DMS114 treated with DMSO at 0.1 percent for 48 hours (cell line): ENCODE results near the gene SPACA5.
"Not testable (repeated sequence)": the region's sequence is repeated elsewhere in the genome, so short reads cannot be mapped to it uniquely, and the experiment has no call there.

Source experiments
- DNase-seq: peaks from one replicate; lab custom pipeline; 2025; ENCODE audit not compliant: unreplicated experiment; lab: John Stamatoyannopoulos, UW

The SPACA5 gene

DNA sequence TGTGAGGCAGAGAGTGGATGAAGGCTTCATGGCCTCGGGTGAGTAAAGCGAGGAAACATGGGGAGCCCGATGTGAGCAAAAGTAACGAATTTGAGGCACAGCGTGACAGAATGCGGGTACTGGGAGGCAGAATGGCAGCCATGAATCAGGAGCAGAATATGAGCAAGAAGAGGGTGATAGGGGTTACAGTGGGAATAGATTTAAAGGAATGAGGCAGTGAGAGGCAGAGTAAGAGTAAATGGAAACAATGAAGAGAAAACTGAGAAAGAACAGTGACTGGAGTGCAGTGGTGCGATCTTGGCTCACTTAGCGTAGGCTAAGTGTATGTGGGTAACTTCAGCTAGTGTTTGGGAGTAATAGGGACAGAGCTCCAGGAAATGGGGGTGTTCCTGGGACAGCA lies at the start of gene SPACA5:
Gene SPACA5, plus strand, starts transcription at position 301 of the 400 bp plus-strand sequence. CDS start 815 bp downstream, outside the sequence.
- not testable (repeated sequence) for DNase-seq

DNA sequence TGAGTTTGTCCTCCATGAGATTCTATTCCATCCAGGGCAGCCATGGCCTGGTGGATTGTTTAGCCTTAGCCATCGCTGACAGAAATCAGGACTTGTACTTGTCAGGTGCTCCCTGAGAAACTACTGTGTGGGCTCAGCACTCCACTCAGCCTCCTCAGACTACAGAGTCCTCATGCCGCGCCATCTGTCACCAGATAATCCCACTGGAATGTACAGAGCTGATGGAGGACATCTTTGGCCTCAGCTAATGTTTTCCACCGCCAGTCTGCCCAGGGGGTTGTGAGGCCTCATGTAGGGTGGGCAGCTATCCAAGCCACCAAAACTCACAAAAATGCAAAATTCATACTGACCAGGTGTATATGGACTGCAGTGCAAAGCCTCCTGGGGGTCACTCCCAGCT lies 48.6 kb upstream of the SPACA5 start:
- DNase-seq, result not testable (repeated sequence)

DNA sequence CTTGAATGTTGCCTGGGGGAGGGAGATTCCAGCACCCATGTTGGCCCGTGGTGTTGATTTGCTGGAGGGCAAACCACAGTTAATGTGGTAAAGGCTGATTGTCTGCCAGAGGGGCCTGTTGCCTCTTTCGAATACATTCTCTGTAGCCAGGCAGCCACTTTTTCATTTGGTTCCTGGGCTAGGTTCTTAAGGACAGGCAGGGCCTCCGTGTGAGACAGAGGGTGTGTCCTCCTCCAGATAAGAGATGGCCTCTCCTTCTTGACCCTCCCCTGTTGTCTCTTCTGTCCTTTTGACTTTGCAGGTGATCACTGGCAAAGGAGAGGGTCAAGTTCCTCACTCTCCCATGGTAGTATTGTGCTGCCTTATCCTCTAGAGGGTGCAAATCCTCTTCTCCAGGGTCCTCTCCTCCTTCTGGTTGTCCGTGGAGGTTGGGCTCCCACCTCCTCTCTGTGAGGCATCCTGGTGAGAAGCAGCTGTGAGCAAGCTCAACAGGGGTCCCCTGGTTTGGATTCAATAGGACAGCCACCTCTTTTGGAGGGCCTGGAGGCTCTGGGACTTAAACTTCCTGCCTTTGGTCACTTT lies 47.9 kb upstream of the SPACA5 start:
- DNase-seq, result no peak

DNA sequence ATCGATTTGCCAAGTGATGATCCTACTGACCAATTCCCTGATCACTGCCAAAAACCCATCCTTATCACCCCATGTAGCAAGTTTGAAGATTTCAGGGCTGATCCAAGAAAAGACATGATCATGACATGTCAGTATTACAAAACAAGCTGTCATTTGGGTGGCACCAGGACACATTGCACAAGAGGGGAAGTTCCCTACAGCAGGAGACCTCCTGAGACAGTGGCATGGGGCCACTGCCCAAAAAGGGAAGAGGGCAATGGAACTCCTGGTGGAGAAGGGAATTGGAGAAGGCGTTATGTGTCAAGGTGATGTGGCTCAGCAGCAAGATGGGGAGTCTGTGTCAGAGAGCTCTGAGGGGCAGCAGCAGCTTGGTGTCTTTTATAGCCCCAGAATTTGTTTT lies 46.4 kb upstream of the SPACA5 start:
- DNase-seq, result no peak

DNA sequence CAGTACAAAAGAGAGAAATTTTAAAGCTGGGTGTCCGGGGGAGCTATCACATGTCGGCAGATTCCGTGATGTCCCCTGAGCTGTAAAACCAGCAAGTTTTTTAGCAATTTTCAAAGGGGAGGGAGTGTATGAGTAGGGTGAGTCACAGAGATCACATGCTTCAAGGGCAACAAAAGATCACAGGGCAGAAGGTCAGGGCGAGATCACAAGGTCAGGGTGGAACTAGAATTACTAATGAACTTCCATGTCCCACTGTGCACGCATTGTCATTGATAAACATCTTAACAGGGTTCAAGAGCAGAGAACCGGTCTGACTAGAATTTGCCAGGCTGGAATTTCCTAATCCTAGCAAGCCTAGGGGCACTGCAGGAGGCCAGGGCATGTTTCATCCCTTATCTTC lies 45.0 kb upstream of the SPACA5 start:
- DNase-seq, result not testable (repeated sequence)

DNA sequence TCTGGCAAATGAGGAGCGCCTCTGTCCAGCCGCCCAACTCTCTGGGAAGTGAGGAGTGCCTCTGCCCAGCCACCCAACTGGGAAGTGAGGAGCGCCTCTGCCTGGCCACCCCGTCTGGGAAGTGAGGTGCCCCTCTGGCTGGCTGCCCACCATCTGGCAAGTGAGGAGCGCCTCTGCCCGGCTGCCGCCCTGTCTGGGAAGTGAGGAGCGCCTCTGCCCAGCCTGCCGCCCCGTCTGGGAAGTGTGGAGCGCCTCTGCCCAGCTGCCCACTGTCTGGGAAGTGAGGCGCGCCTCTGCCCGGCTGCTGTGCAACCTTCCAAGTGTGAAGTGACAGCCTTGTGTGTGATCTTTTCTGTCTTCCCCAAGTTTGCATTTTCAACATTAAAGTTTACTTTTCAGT lies 41.3 kb upstream of the SPACA5 start:
- DNase-seq, result not testable (repeated sequence)

DNA sequence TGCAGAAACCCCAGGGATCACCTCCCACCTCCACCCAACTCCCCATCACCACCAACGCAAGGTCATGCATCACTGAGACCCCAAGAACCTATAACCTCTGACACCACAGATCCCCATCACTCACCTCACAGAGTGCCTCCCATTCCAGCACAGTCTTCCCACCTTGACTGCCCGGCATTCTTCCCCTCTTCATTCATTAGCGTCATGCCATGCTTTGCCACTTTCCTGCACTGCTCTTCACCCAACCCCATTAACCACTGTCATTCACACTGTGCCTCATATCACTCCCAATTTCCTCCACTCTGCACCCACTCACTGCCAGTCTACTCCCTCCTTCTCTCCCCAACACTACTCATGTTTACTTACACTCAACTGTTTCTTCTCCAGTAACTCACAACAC lies 33.6 kb upstream of the SPACA5 start:
- no peak for DNase-seq

DNA sequence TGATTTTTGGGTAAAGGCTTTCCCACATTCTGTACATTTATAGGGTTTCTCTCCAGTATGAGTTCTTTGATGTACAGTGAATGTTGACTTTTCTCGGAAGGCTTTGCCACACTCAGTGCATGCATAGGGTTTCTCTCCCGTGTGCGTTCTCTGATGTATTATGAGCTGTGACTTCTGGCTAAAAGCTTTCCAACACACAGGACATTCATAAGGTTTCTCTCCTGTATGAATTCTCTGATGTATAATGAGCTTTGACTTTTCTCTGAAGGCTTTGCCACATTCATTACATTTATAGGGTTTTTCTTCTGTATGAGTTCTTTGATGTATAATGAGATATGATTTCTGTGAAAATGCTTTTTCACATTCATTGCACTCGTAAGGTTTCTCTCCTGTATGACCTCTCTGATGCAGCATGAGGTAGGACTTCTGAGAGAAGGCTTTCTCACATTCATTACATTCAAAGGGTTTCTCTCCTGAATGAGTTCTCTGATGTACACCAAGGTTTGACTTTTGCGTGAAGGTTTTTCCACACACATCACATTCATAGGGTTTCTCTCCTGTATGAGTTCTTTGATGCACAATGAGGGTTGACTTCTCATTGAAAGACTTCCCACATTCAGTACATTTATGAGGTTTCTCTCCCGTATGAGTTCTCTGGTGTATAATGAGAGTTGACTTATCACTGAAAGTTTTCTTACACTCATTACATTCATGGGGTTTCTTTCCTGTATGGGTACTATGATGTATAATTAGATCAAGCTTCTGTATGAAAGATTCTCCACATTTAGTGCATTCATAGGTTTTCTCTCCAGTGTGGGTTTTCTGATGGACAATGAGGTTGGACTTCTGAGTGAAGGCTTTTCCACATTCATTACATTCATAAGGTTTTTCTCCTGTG lies 30.3 kb upstream of the SPACA5 start:
- DNase-seq, result no peak

DNA sequence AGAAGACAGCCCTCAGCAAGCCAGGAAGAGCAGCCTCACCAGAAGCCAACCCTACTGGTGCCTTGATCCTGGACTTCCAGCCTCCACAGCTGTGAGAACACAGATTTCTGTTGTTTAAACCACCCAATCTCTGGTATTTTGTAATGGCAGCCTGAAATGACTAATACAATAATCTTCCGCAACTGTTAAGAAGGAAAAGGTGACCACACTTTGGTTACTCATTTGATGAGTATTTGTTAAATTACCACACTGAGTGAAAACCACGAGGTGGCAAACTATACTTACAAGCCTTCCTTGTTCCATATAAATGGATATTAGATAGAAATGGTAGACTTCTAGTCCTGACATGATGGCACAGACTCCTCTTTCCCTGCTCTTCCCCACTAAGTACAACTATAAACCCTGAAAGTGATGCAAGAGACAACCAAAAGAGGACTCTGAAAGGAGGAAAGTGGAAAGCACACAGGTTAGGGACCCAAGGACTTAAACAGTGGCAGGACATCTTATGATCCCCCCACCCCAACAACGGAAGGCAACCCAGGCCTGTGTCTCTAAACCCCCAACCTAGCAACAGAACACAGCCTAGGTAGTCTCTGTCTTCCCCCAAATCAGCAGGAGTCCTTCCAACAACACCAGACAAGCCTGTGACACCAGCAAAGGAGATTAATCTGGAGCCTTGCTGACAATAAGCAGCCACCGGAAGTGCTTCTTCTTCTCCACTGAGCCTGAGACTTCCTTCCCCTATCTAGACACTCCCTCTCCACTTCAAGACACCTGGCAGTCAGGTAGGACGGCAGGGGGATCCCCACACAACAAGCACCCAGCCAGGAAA lies 15.3 kb upstream of the SPACA5 start:
- DNase-seq, result no peak

DNA sequence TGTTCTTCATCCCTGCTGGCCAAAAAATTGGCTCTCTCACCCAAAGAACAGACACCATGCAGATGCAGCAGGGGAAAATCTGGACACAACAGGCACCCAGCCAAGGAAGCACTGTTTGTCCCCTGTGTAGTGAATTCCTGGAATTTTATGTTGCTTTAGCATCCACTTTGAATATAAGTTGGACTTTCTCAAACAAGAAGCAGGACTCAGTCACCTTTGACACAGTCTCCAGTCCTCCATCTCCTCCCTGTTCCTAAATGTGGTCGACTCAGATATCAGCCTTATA lies 14.8 kb upstream of the SPACA5 start:
- no peak for DNase-seq

DNA sequence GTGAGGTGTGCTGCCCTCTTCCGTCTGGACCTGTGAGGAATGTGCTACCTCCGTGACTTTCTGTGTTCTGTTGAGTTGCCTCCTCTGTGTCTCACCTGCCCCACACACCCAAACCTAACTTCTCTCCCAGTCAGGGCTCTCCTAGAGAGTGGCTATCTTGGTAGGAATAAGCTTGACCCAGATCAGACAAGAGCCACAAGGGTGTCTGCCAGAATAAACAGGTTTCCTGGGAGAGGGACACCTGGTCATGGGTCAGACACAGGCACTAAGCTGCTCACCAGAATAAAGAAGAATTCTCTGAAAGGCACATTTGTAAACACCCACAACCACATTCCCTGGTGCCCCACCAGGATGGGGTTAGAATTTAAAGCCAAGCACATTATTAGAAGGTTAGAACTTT lies 14.1 kb upstream of the SPACA5 start:
- DNase-seq, result no peak

DNA sequence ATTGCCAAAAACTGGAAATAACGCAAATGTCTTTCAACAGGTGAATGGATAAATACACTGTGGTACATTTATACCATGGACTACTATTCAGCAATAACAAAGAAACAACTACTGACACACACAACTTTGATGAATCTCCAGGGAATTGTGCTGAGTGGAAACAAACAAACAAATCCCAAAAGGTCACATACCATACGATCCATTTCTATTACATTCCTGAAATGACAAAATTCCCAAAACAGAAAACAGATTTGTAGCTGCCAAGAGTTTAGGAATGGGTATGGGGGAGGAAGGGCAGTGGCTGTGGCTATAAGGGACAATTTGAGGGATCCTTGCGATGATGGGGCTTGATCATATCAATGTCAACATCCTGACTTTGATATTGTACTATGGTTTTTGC lies 5.5 kb upstream of the SPACA5 start:
- DNase-seq, result no peak

DNA sequence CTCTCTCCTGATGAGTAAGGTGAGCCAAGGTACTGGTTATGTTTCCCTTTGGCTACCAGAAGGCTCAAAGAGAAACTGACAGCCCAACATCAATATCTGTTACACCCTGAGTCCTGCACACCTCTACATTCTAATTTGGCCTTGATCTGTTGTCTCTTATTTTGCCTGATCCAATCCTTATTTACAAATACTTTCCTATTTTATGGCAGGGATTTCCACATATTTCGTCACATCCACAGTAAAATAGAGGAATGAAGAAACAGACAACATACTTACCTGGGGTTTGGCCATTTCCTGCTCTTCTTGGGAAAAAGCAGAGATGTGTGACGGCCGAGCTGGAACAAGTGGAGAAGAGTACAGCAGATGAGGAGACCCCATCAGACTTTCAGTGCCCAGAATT lies 4.5 kb upstream of the SPACA5 start:
- DNase-seq, result no peak

DNA sequence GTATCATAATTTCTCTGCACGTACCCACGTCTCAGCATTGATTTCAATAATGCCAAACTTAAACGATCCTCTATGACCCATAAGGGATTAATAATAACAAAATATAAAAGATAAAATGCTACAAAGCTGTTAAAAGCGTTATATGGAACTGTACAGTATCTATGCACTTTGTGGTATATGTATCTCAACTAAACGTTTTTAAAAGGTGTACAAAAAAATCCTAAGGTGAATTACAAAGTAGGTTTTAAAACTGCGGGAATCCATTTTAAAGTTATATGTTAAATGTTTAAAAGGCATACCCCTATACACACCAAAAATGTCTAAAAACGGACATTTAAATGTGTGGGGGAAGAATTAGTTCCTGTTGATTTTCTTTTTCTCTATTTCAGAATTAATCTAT lies 3.9 kb upstream of the SPACA5 start:
- DNase-seq, result no peak

DNA sequence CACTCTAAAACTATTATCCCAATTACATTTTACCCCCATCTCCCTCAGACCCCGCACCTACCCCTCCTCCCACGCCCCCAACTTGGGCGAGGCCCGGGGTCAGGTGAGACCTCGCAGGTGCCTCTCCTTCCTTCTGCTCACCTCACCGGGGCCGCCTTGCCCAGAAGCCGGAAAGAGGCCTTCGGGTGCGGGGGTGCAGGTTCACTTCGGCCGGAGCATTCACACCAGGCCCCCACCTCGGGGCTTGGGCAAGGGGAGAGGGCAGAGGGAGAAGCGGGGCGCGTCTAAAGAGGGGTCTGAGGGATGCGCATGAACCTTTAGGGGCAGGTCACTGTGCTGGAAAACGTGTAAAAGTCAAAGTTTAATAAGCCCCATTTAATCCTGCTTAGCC lies 3.4 kb upstream of the SPACA5 start:
- DNase-seq, result no peak

DNA sequence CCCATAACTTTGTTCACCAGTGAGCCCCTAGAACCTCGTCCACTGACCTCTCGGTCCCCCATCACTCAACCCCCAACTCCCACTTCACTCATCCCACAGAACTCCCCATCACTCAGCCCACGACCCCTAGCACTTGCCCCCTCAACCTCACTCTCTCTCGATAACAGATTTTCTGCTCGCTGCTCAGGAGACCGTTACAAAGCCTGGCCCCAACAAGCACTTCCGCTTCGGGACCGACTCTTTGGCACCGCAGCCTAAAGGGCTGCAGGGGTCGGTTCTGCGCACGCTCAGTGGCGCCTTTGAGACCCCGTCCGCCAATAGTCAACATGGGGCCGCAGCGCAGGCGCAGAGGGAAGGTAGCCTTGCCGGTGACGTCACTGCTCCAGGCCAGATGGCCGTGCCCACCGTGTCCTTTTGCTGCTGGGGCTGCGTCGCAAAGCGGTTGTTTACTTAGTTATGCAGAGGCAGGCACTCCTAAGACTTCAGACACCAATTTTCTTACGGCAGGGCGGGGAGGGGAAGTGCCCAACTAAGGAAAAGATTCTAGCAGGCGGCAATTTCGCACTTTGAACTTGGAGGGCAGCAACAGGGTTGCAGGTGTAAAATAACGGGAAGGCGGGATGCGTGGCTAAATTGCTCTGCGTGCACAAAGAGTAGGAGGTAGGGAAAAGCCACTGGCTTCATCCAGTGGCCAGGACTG lies 2.9 kb upstream of the SPACA5 start, which contains the start of gene ZNF182:
Gene ZNF182, minus strand, starts transcription at position 232 of the 700 bp plus-strand sequence. CDS start 1,380 bp downstream, outside the sequence.
- DNase-seq, result peak; percentile 81

DNA sequence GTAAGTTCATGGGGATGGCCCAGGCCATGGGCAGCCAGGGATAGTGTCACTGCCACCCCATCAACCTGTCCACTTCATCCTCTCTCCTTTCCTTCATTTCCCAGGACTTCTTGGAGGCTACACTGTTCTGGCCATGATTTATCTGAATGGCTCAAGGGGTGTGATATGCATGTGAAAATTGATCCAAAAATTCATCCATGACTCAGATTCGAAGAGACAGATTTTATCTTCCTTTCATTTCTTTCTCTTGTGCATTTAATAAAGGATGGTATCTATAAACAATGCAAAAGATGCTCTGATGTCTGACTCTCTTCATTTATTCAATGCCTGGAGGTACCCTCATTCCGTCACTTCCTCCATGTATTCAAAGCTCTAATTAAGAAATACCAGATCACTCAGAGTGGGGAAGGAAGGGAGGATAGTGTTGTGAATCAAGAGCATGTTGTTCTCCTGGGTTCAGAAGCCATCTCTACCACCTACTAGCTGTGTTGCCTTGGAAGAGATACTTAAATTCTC lies 2.7 kb downstream of the SPACA5 start:
- DNase-seq, result not testable (repeated sequence)

DNA sequence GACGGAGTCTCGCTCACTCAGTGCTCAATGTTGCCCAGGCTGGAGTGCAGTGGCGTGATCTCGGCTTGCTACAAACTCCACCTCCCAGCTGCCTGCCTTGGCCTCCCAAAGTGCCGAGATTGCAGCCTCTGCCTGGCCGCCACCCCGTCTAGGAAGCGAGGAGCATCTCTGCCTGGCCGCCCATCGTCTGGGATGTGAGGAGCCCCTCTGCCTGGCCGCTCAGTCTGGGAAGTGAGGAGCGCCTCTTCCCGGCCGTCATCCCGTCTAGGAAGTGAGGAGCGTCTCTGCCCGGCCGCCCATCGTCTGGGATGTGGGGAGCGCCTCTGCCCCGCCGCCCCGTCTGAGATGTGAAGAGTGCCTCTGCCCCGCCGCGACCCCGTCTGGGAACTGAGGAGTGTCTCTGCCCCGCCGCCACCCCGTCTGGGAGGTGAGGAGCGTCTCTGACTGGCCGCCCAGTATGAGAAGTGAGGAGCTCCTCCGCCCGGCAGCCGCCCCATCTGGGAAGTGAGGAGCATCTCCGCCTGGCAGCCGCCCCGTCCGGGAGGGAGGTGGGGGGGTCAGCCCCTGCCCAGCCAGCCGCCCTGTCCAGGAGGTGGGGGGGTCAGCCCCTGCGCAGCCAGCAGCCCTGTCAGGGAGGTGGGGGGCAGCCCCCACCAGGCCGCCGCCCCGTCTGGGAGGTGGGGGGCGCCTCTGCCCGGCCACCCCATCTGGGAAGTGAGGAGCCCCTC lies 10.0 kb downstream of the SPACA5 start:
- not testable (repeated sequence) for DNase-seq

DNA sequence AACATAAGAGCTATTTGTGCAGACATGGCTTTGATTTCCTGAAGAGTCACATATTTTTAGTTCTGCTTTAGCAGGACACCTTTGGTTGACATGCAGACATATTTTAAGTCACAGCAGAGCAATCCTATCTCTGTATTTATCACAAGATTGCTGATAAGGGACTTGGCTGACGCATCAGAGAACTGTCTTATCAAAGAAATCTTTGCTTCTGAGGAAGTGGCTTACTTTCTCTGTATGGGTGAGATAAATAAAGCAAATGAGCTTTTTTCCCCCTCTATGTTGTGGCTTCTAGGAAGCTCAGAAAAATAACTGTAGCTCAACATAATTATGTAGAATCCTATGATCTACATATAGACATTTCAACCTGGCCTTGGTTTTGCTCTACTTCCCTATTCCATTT lies 13.1 kb downstream of the SPACA5 start:
- DNase-seq, result not testable (repeated sequence)

DNA sequence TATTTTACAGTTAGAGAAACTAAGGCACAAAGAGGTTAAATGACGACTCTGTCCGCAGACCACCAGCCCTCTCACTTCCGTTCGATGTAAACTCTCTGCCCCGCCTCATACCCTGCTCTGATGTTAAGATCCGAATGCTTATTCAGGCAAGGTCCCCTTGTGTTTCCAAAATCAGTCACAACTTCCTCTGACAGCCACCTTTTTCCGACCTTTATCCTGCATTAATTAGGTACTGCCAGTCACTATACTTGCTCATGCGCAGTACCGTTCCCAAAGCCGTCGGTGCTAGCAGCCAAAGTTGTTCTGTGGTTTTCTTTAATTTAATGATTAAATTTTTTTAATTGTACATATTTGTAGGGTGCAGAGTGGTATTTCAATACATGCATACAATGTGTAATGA lies 13.7 kb downstream of the SPACA5 start:
- not testable (repeated sequence) for DNase-seq
